Heart left ventricle (tissue), 16 donors: ENCODE data around the gene RAB11FIP5. TPM values are rescaled to one million over a fixed set of nuclear protein-coding genes. Genes with fewer than 3 reads are reported as not detected.

ENCODE experiments used
- ATAC-seq, 4 donors: fragments of 200-7000 bp; cut with Tn5 transposase; one replicate each; pipeline ENCODE4 v1.9.1; 2020 to 2022; ENCODE audit warnings: moderate library complexity in 4 of 4, mild to moderate bottlenecking in 3 of 4, moderate number of reproducible peaks in 1 of 4
- DNase-seq, 5 donors: peaks; one replicate each; pipeline ENCODE4 v3.0.0-alpha.2; 2020
- H3K27ac ChIP-seq, 12 donors: fragments of 200-600 bp; sonication (generic) in 4 of 12; one replicate each; pipeline versions ENCODE4 v1.5.0 to v1.8.0; 2016 to 2022; ENCODE audit warnings: mild to moderate bottlenecking in 2 of 12
- H3K27me3 ChIP-seq, 9 donors: fragments of 200-600 bp; sonication (generic) in 2 of 9; one replicate each; pipeline versions ENCODE4 v1.5.1 to v1.8.0; 2016 to 2022; ENCODE audit warnings: mild to moderate bottlenecking in 3 of 9
- H3K36me3 ChIP-seq, 9 donors: fragments of 200-600 bp; sonication (generic) in 2 of 9; one replicate each; pipeline versions ENCODE4 v1.5.0 to v1.8.0; 2018 to 2022; ENCODE audit warnings: mild to moderate bottlenecking in 2 of 9
- H3K4me1 ChIP-seq, 12 donors: fragments of 200-600 bp; sonication (generic) in 4 of 12; one replicate each; pipeline versions ENCODE4 v1.5.0 to v1.8.0; 2016 to 2022; ENCODE audit warnings: mild to moderate bottlenecking in 3 of 12
- H3K4me3 ChIP-seq, 12 donors: fragments of 200-600 bp; sonication (generic) in 4 of 12; one replicate each; pipeline versions ENCODE4 v1.5.0 to v1.8.0; 2017 to 2022; ENCODE audit warnings: mild to moderate bottlenecking in 9 of 12, moderate library complexity in 4 of 12
- H3K9me3 ChIP-seq, 12 donors: fragments of 200-600 bp; sonication (generic) in 4 of 12; one replicate each; pipeline versions ENCODE4 v1.5.0 to v1.8.0; 2016 to 2022; ENCODE audit warnings: mild to moderate bottlenecking in 1 of 12
- CTCF ChIP-seq, 12 donors: fragments of 200-600 bp; sonication (generic) in 4 of 12; IDR thresholded peaks; one replicate each; pipeline versions ENCODE4 v1.5.0 to v1.8.0; 2018 to 2022; ENCODE audit warnings: antibody characterized with exemption in 12 of 12, mild to moderate bottlenecking in 5 of 12
- POLR2A ChIP-seq, 2 donors: fragments of 450-650 bp; IDR thresholded peaks; one replicate each; pipeline ENCODE4 v1.6.1; 2017; ENCODE audit warnings: antibody characterized with exemption in 2 of 2, mild to moderate bottlenecking in 2 of 2, moderate library complexity in 2 of 2
- WGBS, 4 donors: extraction: QIAGEN DNeasy Blood & Tissue Kit in 2 of 4; methylation state at CpG; one replicate each; pipeline versions ENCODE4 v1.1.5 to v1.1.7; 2013 to 2018; 5-methylcytosine and 5-hydroxymethylcytosine counted together
- intact Hi-C, 10 donors: fragments of 100-400 bp; cut with DNase I; formaldehyde crosslinking; loops; one replicate each; pipeline versions ENCODE4 v1.11.1 to v1.14.2; 2022
- polyA plus RNA-seq, 2 donors: library from polyadenylated mRNA; stranded (reverse); fragments of 200-250 nt; gene quantifications; one replicate each; pipeline ENCODE4 v1.2.3, GENCODE V29; 2013
- total RNA-seq, 9 donors: library from RNA; depleted of rRNA in 2 of 9; stranded (reverse); fragments of >200 nt in 2 of 9; fragmentation: NEBNext Ultra II Directional in 3 of 9; extraction: Animal tissue kit (Norgen Biotek cat#: 25700) in 3 of 9; gene quantifications; one replicate each; pipeline versions ENCODE4 v1.1.0 to v1.2.4, GENCODE V29; 2016 to 2023
- donor health status: ischemic (EF 13 %, LVEDD 7.1; RV severe dilation, severe dysfunction).
- donor health status: healthy with polysubstance abuse.
- donor health status: DM: no; HTN: yes; CAD: no.
- donor health status: DM: no; HTN: no; CAD: no.
- donor health status: ischemic (EF 25% LVEDD 6.9; RV normal size, moderate dysfunction).
- donor health status: ischemic (EF 25% LVEDD 5.7; RV mildly dilated, moderate dysfunction).
- donor health status: healthy.
- donor health status: DM: yes; HTN: yes; CAD: no.
- donor health status: ischemic (EF 35%, LVEDD 5.7; RV mildly dilated, moderate dysfunction).
- donor health status: nonischemic (EF 11% LVEDD 7.7; RV severe dilation, severe dysfunction).
- donor health status: DM: yes; HTN: yes; CAD: no.
- donor health status: PGD.
- donor health status: ischemic (EF 29% LVEDD 5.4; RV normal size, mild dysfunction).
- donor health status: nonischemic (EF 23%, LVEDD 6.1; RV moderate dilation, normal function).

The RAB11FIP5 gene
- total and polyA plus RNA-seq, 11 donors: 10.7 to 50.7 (median 24.8) TPM

DNA sequence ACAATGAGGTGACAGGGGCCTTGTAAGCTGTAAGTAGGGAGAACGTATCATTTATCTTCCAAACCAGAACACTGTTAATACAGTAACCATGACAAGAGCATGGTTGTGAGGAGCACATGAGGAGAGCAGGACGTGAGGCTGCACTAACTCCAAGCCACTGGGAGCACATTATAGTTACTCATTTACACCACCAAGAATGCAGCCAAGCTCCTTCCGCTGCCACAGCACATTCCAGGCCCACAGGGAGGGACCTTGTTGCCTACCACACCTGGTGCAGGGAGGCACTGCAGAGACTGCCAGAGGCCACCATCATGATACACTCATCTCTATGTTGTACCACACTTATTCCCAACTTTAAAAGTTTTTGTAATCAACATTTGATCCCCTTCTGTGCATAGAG, 27.8 kb downstream of the RAB11FIP5 start:
- 85 to 92% (median 89%) methylated on average over 3 of the region's 3 CpGs for WGBS, 4 donors
- intact Hi-C loops: loop anchor here in 9 of 10 donors (1.0 to 10.0 kb wide), 7 partner anchors 71 to 193 kb away; no protein-coding TSS in a partner anchor
- TF ChIP-seq POLR2A (IDR thresholded peaks at IDR 0.05) (no peak), CTCF (IDR thresholded peaks at IDR 0.05) (no peak)
- H3K36me3 ChIP-seq: peaks cover 0 to 40% (median 20%) of the 10 kb centered on the region in 9 donors
- no peaks in the 10 kb centered on the region for H3K9me3 ChIP-seq
- ATAC-seq (no peak), DNase-seq (no peak)
- H3K4me1 ChIP-seq: peaks cover 0 to 33% (median 11%) of the 10 kb centered on the region in 12 donors
- no peak overlapping the region for H3K4me3 ChIP-seq
- H3K27me3 ChIP-seq: no peaks in the 10 kb centered on the region
- H3K27ac ChIP-seq: no peak overlapping the region

DNA sequence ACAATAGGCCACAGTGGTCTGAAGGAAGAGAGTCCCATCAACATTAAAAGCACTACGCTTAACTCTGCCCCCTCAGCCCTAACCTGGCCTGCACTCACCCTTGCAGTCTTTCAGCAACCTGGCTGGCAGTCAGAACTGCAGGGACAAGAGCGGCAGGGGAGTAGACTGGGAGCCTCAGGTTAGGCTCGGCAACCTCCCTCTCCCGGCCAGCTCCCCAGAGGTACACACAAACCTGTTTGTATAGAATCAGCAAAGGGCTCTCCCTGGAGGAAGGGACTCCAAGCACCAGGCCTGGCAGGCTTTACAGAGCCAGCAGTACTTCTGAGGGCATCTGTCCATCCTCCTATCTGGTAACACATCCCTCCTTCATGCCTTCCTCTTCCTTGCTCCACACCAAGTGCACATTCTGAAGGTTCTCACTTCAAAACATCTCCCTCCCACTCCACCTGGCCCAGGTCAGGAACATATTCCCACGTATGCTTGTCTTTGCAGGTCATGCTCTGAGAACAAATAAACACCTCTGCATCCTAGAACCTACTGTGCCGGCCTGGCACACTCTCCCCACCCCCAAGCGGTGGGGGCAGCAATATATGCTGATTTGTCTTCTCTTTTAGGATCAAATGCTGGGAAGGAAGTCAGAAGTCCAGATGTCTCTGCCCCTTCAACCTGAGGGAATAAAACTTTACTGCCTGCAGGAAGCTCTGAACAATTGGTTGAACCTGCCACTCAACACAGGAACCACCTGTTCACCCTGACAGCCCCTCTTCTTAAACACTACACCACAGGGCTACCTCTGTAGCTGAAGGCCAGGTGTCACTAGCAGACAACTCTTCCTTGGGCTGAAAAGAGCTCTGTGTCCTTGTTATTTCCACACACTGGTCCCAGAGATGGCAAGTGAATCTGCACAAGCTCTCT, 28.6 kb downstream of the RAB11FIP5 start:
- Histone ChIP-seq H3K4me3 (no peak overlapping the region), H3K27ac (no peak overlapping the region), H3K4me1 (peaks cover 0 to 26% (median 5%) of the 10 kb centered on the region in 12 donors), H3K27me3 (no peaks in the 10 kb centered on the region), H3K36me3 (peaks cover 0 to 49% (median 22%) of the 10 kb centered on the region in 9 donors), H3K9me3 (no peaks in the 10 kb centered on the region)
- intact Hi-C loops: loop anchor here in 6 of 10 donors (2.0 to 10.0 kb wide), 4 partner anchors 73 to 189 kb away; no protein-coding TSS in a partner anchor
- ATAC-seq: no peak
- no peak for TF ChIP-seq CTCF (IDR thresholded peaks at IDR 0.05)
- DNase-seq: peak in 1 of 5 donors; percentile 14
- WGBS, 4 donors: 77 to 83% (median 81%) methylated on average over 5 to 7 of the region's 7 CpGs

DNA sequence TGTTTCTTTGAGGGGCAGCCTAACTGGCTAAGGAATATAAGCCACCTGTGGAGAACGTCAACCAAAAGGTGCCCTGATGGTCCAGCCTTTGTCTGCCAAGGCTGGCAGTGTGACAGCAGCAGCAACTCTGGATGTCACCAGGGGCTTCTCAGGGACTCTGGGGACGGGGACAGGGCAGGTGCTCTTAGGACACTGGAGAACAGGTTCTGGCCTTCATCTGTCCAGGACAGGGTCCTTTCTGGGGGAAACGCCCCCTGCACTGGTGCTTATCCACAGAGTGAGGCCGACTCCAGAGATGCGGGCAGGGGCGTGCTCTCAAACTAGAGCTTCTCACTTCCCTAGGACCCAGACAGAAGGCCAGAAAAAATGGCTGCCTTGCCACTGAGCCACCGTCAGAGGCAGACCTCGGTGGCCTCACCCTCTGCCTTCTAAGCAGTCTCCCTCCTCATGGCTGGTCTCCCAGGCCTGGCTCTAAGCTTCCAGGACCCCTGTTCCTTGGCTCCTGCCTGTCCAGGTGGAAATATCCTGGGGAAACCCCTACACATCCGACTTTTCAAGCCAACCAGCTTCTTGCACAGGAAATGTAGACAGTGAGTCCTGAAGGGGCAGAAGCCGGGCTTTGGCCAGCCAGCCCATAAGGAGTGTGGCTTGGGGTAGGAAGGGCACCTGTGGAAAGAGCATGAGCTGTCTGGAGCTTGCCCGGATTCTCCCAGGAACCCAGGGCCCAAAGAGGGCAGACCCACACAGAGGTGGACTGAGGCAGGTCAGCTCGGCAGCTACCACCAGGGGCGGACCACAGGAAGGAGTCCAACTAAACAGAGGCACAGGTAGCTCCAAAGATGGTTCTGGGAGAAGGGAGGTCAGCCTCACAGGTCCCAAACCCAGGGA, 30.0 kb downstream of the RAB11FIP5 start:
- Histone ChIP-seq H3K4me3 (no peak overlapping the region), H3K27ac (no peak overlapping the region), H3K27me3 (no peaks in the 10 kb centered on the region), H3K9me3 (no peaks in the 10 kb centered on the region), H3K4me1 (peaks cover 0 to 22% (median 2%) of the 10 kb centered on the region in 12 donors), H3K36me3 (peaks cover 0 to 38% (median 13%) of the 10 kb centered on the region in 9 donors)
- TF ChIP-seq POLR2A (IDR thresholded peaks at IDR 0.05) (no peak), CTCF (IDR thresholded peaks at IDR 0.05) (no peak)
- 77 to 84% (median 78%) methylated on average over 12 to 13 of the region's 13 CpGs for WGBS, 4 donors
- intact Hi-C loops: loop anchor here in 6 of 10 donors (5.0 to 10.0 kb wide), 2 partner anchors 95 to 188 kb away; no protein-coding TSS in a partner anchor
- peak in 2 of 5 donors; percentile 13 to 45 for DNase-seq
- no peak for ATAC-seq
